Measurements from ENCODE around the gene ZBTB20.

- TF ChIP-seq CTCF (IDR thresholded peaks at IDR 0.05) (no peak), POLR2A (IDR thresholded peaks at IDR 0.05) (peak; percentile 37)
Observed at GRCh38 chr3:115146418-115147328, at the start of gene ZBTB20.
